ENCODE results near the gene MRPL20. TPM values are rescaled to one million over a fixed set of nuclear protein-coding genes. Genes with fewer than 3 reads are reported as not detected.

MRPL20 gene
- total and polyA plus RNA-seq, 9 of the 15 experiments (the other 6 are each of a cell fraction or from before 2014, with no cell fraction given) = 180 to 671 (median 229) TPM

DNA sequence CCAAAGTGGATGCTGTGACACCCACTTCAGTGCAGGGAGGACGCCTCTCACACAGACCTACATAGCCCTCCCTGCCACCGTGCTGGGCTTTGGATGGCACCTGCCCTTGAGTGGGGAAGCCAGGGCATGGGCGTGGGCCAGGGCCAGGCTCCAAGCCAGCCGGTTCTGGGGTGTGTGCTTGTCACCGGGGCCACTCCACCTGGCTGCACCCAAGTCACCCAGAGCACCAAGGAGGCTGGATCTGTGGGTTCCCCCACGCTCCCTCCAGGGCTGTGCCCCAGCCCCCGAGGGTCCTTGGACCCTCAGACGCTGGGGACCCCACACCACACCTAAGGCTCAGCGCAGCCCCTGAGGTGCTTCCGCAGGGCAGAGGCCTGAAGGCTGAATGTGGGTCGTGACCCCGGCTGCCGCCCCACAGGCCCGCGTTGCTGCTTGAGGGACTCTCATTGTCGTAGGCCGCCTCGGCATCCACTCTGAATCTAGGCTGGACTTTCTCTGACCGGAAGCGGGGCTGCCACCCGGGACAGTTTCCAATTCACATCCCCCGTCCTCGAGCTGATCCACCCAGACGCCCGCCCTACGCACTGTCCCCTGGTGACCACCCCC lies 50.2 kb downstream of the MRPL20 start (continued):
- TF ChIP-seq, protein P1, sequence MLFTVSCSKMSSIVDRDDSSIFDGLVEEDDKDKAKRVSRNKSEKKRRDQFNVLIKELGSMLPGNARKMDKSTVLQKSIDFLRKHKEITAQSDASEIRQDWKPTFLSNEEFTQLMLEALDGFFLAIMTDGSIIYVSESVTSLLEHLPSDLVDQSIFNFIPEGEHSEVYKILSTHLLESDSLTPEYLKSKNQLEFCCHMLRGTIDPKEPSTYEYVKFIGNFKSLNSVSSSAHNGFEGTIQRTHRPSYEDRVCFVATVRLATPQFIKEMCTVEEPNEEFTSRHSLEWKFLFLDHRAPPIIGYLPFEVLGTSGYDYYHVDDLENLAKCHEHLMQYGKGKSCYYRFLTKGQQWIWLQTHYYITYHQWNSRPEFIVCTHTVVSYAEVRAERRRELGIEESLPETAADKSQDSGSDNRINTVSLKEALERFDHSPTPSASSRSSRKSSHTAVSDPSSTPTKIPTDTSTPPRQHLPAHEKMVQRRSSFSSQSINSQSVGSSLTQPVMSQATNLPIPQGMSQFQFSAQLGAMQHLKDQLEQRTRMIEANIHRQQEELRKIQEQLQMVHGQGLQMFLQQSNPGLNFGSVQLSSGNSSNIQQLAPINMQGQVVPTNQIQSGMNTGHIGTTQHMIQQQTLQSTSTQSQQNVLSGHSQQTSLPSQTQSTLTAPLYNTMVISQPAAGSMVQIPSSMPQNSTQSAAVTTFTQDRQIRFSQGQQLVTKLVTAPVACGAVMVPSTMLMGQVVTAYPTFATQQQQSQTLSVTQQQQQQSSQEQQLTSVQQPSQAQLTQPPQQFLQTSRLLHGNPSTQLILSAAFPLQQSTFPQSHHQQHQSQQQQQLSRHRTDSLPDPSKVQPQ (CRISPR knock-in tag; IDR thresholded peaks at IDR 0.05; ENCODE audit: borderline replicate concordance) = no peak

DNA sequence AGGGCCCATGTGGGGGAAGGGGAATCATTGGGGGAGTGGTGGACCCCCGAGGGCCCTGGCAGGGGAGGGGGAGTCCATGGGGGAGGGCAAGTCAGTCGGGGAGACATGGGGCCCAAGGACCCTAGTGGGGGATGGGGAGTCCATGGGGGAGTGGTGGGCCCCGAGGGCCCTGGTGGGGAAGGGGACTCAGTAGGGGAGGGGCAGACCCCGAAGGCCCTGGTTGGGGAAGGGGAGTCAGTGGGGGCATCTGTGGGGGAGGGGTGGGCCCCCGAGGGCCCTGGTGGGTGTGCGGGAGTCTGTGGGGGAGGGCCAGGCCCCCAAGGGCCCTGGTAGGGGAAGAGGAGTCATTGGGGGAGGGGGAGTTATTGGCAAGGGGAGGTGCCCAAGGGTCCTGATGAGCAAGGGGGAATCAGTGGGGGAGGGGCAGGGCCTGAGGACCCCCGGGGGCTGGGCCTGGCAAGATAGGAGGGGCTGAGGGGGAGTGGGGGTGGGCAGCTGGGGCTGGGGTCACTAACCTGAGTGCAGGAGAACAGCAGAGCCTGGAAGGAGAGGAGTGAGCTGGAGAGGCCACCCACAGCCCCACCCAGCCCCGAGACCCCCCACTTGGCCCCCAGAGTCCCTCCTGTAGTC lies 50.8 kb downstream of the MRPL20 start:
- ATAC-seq (no peak), FAIRE-seq (no peak), DNase-seq (ENCODE audit: extremely low read depth in 1 of 4, low spot score in 3 of 4) (no peak)
- TF ChIP-seq SP2 (IDR thresholded peaks at IDR 0.05; ENCODE audit: extremely low read depth, low read depth, low read length, poor library complexity, severe bottlenecking) (no peak), KAT2B (IDR thresholded peaks at IDR 0.05; ENCODE audit: low read depth, low read length) (no peak), ZBTB7A (IDR thresholded peaks at IDR 0.05; ENCODE audit: borderline replicate concordance, control insufficient read depth, low read depth, low read length) (0 out of 2 replicates have a peak, but pooled peaks have one; percentile 35), GABPB1 (CRISPR knock-in tag; IDR thresholded peaks at IDR 0.05) (no peak), NFE2L1 (tag; IDR thresholded peaks at IDR 0.05; ENCODE audit: borderline replicate concordance, low read depth) (no peak), RBBP5 (IDR thresholded peaks at IDR 0.05; ENCODE audit: borderline replicate concordance, insufficient read depth, low read length, poor library complexity, severe bottlenecking) (no peak), PHF20 (IDR thresholded peaks at IDR 0.05; ENCODE audit: partially characterized antibody) (no peak)
- TF ChIP-seq, protein P2, sequence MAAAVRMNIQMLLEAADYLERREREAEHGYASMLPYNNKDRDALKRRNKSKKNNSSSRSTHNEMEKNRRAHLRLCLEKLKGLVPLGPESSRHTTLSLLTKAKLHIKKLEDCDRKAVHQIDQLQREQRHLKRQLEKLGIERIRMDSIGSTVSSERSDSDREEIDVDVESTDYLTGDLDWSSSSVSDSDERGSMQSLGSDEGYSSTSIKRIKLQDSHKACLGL (CRISPR knock-in tag; IDR thresholded peaks at IDR 0.05; ENCODE audit: borderline replicate concordance, poor library complexity, severe bottlenecking) = no peak
- TF ChIP-seq, protein P3, sequence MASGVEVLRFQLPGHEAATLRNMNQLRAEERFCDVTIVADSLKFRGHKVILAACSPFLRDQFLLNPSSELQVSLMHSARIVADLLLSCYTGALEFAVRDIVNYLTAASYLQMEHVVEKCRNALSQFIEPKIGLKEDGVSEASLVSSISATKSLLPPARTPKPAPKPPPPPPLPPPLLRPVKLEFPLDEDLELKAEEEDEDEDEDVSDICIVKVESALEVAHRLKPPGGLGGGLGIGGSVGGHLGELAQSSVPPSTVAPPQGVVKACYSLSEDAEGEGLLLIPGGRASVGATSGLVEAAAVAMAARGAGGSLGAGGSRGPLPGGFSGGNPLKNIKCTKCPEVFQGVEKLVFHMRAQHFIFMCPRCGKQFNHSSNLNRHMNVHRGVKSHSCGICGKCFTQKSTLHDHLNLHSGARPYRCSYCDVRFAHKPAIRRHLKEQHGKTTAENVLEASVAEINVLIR (CRISPR knock-in tag; IDR thresholded peaks at IDR 0.05) = no peak
- no peaks in the 10 kb centered on the region for H3K9me1 ChIP-seq (ENCODE audit: control insufficient read depth, insufficient read depth, low read length)
- H3K36me3 ChIP-seq (ENCODE audit: control insufficient read depth, insufficient read depth, low read length) = no peaks in the 10 kb centered on the region
- H3K4me1 ChIP-seq (replicated peaks in 1 of 2; ENCODE audit: control insufficient read depth in 2 of 2, insufficient read depth in 2 of 2, low read length in 2 of 2) = peaks cover 24 to 94% of the 10 kb centered on the region in 2 experiments
- H3K4me2 ChIP-seq (ENCODE audit: insufficient read depth, low read length) = no peak overlapping the region
- in situ Hi-C loops (cut with MboI) = no loop called here
- peaks cover 3% of the 10 kb centered on the region; the same call in 1 of the 2 replicates for H4K20me1 ChIP-seq (replicated peaks; ENCODE audit: control insufficient read depth, insufficient read depth, low read length)
- BruUV-seq (replicated peaks) = no TSS peak
- no peak overlapping the region for H2AFZ ChIP-seq (ENCODE audit: low read depth, low read length)
- POLR2A ChIA-PET = no interaction called here
- no peak overlapping the region for H3K4me3 ChIP-seq
- H3K79me2 ChIP-seq (ENCODE audit: control insufficient read depth, insufficient read depth, low read length) = peaks cover 10% of the 10 kb centered on the region; the same call in 2 of the 3 replicates
- intact Hi-C loops (cut with micrococcal nuclease) = no loop called here
- CTCF ChIA-PET (ENCODE audit: low intra/inter-chr PET ratio) = no interaction called here
- WGBS (ENCODE audit: insufficient coverage, low coverage, missing lambda C conversion rate) = 75% methylated on average over 2 of the region's 8 CpGs
- no peak overlapping the region for H3K27ac ChIP-seq (ENCODE audit: extremely low read depth, low read depth, low read length)
- H3K9me3 ChIP-seq (replicated peaks; ENCODE audit: control insufficient read depth, insufficient read depth, low read depth, low read length) = 0 out of 2 replicates have a peak, but pooled peaks cover 2% of the 10 kb centered on the region
- H3K27me3 ChIP-seq (ENCODE audit: control insufficient read depth in 2 of 2, insufficient read depth in 2 of 2, low read length in 2 of 2) = no peaks in the 10 kb centered on the region; a peak in 1 of 5 replicates
- peak overlapping the region in 1 of 2 experiments; percentile 89; a peak in 1 of 4 replicates for H3K9ac ChIP-seq (ENCODE audit: insufficient read depth in 1 of 2, low read depth in 2 of 2, low read length in 2 of 2)
